ENCODE results near the gene MMP2.
A peak's percentile ranks its signal among the peaks of the same experiment; 100 is the strongest.

Gene MMP2

DNA sequence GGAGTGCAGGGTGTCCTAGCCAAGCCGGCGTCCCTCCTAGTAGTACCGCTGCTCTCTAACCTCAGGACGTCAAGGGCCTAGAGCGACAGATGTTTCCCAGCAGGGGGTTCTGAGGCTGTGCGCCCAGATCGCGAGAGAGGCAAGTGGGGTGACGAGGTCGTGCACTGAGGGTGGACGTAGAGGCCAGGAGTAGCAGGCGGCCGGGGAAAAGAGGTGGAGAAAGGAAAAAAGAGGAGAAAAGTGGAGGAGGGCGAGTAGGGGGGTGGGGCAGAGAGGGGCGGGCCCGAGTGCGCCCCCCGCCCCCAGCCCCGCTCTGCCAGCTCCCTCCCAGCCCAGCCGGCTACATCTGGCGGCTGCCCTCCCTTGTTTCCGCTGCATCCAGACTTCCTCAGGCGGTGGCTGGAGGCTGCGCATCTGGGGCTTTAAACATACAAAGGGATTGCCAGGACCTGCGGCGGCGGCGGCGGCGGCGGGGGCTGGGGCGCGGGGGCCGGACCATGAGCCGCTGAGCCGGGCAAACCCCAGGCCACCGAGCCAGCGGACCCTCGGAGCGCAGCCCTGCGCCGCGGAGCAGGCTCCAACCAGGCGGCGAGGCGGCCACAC lies at the start of gene MMP2:
MMP2 (plus strand) TSS at position 372 of the 603 bp plus-strand sequence. CDS start 282 bp downstream, outside the sequence.
- H3K4me1 ChIP-seq: no peaks in the 10 kb centered on the region
- H3K4me3 ChIP-seq: peak within 1 kb of the TSS; percentile 12; the same call in 1 of the 2 replicates
- H3K36me3 ChIP-seq (replicated peaks): no peaks in the 10 kb centered on the region
- peak in 1 of 2 experiments; percentile 38 for DNase-seq (ENCODE audit: low spot score in 2 of 2)
- no peaks in the 10 kb centered on the region for H3K9me3 ChIP-seq
- H3K27me3 ChIP-seq (ENCODE audit: low read depth): peaks cover 25% of the 10 kb centered on the region
- in situ Hi-C loops (cut with MboI; ENCODE audit: low sequenced_read_pairs): no loop called here

GRCh38 chr16:55433030-55433429 lies 46.0 kb upstream of the MMP2 start:
- H3K27me3 ChIP-seq (ENCODE audit: low read depth): no peaks in the 10 kb centered on the region
- no peaks in the 10 kb centered on the region for H3K4me1 ChIP-seq
- no peaks in the 10 kb centered on the region for H3K9me3 ChIP-seq
- no peak for DNase-seq (ENCODE audit: low spot score in 2 of 2)
- in situ Hi-C loops (cut with MboI; ENCODE audit: low sequenced_read_pairs): no loop called here
- H3K36me3 ChIP-seq (replicated peaks): no peaks in the 10 kb centered on the region
- no peak overlapping the region for H3K4me3 ChIP-seq

GRCh38 chr16:55433535-55433934 lies 45.5 kb upstream of the MMP2 start:
- Histone ChIP-seq H3K27me3 (ENCODE audit: low read depth) (no peaks in the 10 kb centered on the region), H3K36me3 (replicated peaks) (no peaks in the 10 kb centered on the region), H3K4me1 (no peaks in the 10 kb centered on the region), H3K4me3 (no peak overlapping the region), H3K9me3 (no peaks in the 10 kb centered on the region)
- DNase-seq (ENCODE audit: low spot score in 2 of 2): no peak
- in situ Hi-C loops (cut with MboI; ENCODE audit: low sequenced_read_pairs): no loop called here

- Histone ChIP-seq H3K27me3 (ENCODE audit: low read depth) (no peaks in the 10 kb centered on the region), H3K36me3 (replicated peaks) (no peaks in the 10 kb centered on the region), H3K4me1 (no peaks in the 10 kb centered on the region), H3K4me3 (no peak overlapping the region), H3K9me3 (no peaks in the 10 kb centered on the region)
- DNase-seq (ENCODE audit: low spot score in 2 of 2): no peak
- in situ Hi-C loops (cut with MboI; ENCODE audit: low sequenced_read_pairs): no loop called here
These were observed 45.0 kb upstream of the MMP2 start for GRCh38 chr16:55434000-55434399.

GRCh38 chr16:55435387-55435786 lies 43.6 kb upstream of the MMP2 start:
- Histone ChIP-seq H3K9me3 (no peaks in the 10 kb centered on the region), H3K36me3 (replicated peaks) (no peaks in the 10 kb centered on the region), H3K4me3 (no peak overlapping the region), H3K4me1 (no peaks in the 10 kb centered on the region), H3K27me3 (ENCODE audit: low read depth) (no peaks in the 10 kb centered on the region)
- no peak for DNase-seq (ENCODE audit: low spot score in 2 of 2)
- in situ Hi-C loops (cut with MboI; ENCODE audit: low sequenced_read_pairs): no loop called here

GRCh38 chr16:55436587-55436986 lies 42.4 kb upstream of the MMP2 start:
- no peak for DNase-seq (ENCODE audit: low spot score in 2 of 2)
- Histone ChIP-seq H3K4me1 (no peaks in the 10 kb centered on the region), H3K9me3 (no peaks in the 10 kb centered on the region), H3K36me3 (replicated peaks) (no peaks in the 10 kb centered on the region), H3K4me3 (no peak overlapping the region), H3K27me3 (ENCODE audit: low read depth) (no peaks in the 10 kb centered on the region)
- in situ Hi-C loops (cut with MboI; ENCODE audit: low sequenced_read_pairs): no loop called here

DNA sequence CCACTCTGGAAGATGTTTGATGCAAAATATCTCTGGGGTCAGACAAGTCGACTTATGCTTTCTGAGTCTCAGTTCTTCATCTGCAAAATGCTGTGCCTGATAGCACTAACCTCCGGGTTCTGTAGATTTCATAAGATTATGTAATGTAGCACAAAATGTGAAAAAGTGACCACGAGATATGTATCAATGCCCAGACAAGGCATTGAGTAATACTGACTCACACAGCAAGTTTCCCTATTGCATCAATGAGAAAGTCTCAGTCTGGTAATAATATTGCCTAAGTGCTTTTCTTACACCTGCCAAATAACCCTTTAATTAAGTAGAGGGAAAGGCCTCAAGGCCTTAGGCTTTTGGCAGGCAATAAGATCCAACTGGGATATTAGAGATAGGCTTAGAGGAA lies 41.4 kb upstream of the MMP2 start:
- Histone ChIP-seq H3K9me3 (no peaks in the 10 kb centered on the region), H3K36me3 (replicated peaks) (no peaks in the 10 kb centered on the region), H3K27me3 (ENCODE audit: low read depth) (no peaks in the 10 kb centered on the region), H3K4me3 (no peak overlapping the region), H3K4me1 (no peaks in the 10 kb centered on the region)
- DNase-seq (ENCODE audit: low spot score in 2 of 2): no peak
- in situ Hi-C loops (cut with MboI; ENCODE audit: low sequenced_read_pairs): no loop called here

- no peak for DNase-seq (ENCODE audit: low spot score in 2 of 2)
- Histone ChIP-seq H3K36me3 (replicated peaks) (no peaks in the 10 kb centered on the region), H3K4me3 (no peak overlapping the region), H3K4me1 (no peaks in the 10 kb centered on the region), H3K9me3 (no peaks in the 10 kb centered on the region), H3K27me3 (ENCODE audit: low read depth) (no peaks in the 10 kb centered on the region)
- in situ Hi-C loops (cut with MboI; ENCODE audit: low sequenced_read_pairs): no loop called here
These were observed 40.7 kb upstream of the MMP2 start for GRCh38 chr16:55438281-55438680.

GRCh38 chr16:55439101-55439690 lies 39.8 kb upstream of the MMP2 start:
- H3K4me3 ChIP-seq: no peak overlapping the region
- in situ Hi-C loops (cut with MboI; ENCODE audit: low sequenced_read_pairs): no loop called here
- no peaks in the 10 kb centered on the region for H3K36me3 ChIP-seq (replicated peaks)
- no peaks in the 10 kb centered on the region for H3K27me3 ChIP-seq (ENCODE audit: low read depth)
- H3K4me1 ChIP-seq: no peaks in the 10 kb centered on the region
- H3K9me3 ChIP-seq: no peaks in the 10 kb centered on the region
- DNase-seq (ENCODE audit: low spot score in 2 of 2): no peak

DNA sequence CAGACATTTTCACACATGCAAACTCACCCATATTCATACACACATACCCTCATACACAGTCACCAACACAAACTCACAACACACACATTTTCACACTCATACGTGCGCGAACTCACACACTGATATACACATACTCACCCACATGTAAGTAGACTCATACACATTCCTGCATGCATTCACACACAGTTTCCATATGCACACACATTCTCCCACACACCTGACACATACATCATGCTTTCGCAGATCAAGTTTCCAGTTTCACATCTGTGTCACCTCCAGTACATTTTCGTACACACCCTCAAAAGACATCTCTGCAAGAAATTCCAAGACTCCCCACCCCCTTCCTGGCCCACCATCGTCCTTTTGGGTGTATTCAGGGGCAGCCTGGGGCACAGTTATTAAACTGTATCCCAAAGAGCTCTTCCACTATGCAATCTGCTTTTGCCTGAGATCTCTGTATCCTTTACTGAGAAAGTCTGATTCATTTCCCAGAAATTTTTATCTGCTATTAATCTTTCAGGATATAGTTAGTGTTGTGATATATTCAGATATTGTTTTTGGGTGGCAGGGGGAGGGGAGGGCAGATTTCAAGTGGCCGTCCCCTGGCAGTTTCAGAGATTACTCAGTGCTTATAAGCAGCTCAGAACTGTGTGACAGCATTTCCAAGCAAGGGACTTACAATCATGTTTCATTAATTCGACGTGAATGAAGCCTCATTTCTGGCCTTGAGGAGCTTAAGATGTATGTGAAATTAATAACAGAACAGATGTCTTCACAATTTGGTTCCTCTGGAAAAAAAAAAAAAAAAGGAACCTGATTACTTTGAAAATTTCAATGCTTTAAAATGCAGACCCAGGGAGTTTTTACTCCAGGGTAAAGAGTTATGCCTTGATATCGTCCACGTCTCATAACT lies 35.3 kb upstream of the MMP2 start:
- DNase-seq (ENCODE audit: low spot score in 2 of 2): no peak
- in situ Hi-C loops (cut with MboI; ENCODE audit: low sequenced_read_pairs): no loop called here
- Histone ChIP-seq H3K9me3 (no peaks in the 10 kb centered on the region), H3K4me3 (no peak overlapping the region), H3K4me1 (no peaks in the 10 kb centered on the region), H3K27me3 (ENCODE audit: low read depth) (no peaks in the 10 kb centered on the region), H3K36me3 (replicated peaks) (no peaks in the 10 kb centered on the region)

- Histone ChIP-seq H3K4me1 (no peaks in the 10 kb centered on the region), H3K4me3 (no peak overlapping the region), H3K36me3 (replicated peaks) (no peaks in the 10 kb centered on the region), H3K9me3 (no peaks in the 10 kb centered on the region), H3K27me3 (ENCODE audit: low read depth) (no peaks in the 10 kb centered on the region)
- in situ Hi-C loops (cut with MboI; ENCODE audit: low sequenced_read_pairs): no loop called here
- no peak for DNase-seq (ENCODE audit: low spot score in 2 of 2)
These were observed 34.1 kb upstream of the MMP2 start for GRCh38 chr16:55444754-55445485.

DNA sequence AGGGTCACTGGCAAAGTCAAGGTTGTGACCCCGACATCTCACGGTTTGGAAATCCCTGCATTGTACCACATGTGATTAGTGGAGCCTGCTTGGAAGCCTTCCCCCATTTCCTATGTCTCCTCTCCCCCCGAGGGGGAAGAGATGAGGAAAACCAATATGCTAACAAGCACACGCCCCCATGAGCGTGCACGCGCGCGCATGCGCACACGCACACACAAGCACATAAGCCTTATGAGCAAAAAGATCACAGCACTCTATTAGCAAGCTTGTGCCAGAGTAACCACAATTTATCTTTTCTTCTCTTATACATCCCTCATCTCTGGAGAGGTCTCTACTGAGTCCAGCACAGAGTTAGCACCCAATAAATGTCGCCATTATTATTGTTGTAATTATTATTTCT lies 31.8 kb upstream of the MMP2 start:
- Histone ChIP-seq H3K4me3 (no peak overlapping the region), H3K9me3 (no peaks in the 10 kb centered on the region), H3K27me3 (ENCODE audit: low read depth) (no peaks in the 10 kb centered on the region), H3K36me3 (replicated peaks) (no peaks in the 10 kb centered on the region), H3K4me1 (no peaks in the 10 kb centered on the region)
- in situ Hi-C loops (cut with MboI; ENCODE audit: low sequenced_read_pairs): no loop called here
- no peak for DNase-seq (ENCODE audit: low spot score in 2 of 2)

DNA sequence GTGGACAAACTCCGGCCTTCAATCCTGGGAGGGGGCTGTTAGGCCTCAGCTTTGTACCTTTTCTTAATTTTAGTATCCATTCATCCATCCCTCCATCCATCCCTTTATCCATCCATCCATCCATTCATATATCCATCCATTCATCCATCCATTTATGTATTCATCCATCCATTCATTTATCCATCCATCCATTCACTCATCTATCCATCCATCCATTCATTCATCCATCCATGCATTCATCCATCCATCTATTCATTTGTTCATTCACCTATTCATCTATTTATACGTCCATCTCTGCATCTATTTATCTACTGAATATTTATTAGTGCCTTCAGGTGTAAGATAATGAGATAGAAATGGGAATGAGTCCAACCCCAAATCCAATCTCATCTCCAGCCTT lies 26.0 kb upstream of the MMP2 start:
- Histone ChIP-seq H3K36me3 (replicated peaks) (no peaks in the 10 kb centered on the region), H3K4me3 (no peak overlapping the region), H3K9me3 (no peaks in the 10 kb centered on the region), H3K4me1 (no peaks in the 10 kb centered on the region), H3K27me3 (ENCODE audit: low read depth) (no peaks in the 10 kb centered on the region)
- in situ Hi-C loops (cut with MboI; ENCODE audit: low sequenced_read_pairs): no loop called here
- DNase-seq (ENCODE audit: low spot score in 2 of 2): no peak

DNA sequence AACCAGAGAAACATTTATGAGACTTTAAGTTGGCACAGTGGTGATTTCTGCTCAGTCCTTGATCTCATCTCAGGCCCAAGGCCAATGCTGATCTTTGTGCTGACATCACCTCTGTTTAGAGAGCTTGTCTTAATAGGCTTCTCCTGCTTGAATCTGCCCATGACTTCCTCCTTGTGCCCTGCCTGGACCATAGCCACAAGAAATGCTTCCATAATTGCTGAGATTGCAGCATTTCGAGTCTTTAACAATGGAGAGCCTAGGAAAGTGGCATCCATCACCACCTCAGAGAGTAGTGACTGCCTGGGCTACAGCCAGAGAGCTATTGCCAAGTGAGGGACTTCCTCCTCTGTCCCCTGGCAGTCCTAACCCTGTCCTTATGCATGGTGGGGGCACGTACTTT lies 25.1 kb upstream of the MMP2 start:
- no peak for DNase-seq (ENCODE audit: low spot score in 2 of 2)
- in situ Hi-C loops (cut with MboI; ENCODE audit: low sequenced_read_pairs): no loop called here
- Histone ChIP-seq H3K9me3 (no peaks in the 10 kb centered on the region), H3K36me3 (replicated peaks) (no peaks in the 10 kb centered on the region), H3K4me1 (no peaks in the 10 kb centered on the region), H3K4me3 (no peak overlapping the region), H3K27me3 (ENCODE audit: low read depth) (no peaks in the 10 kb centered on the region)

Data from HAP-1 (cell line).